HG03575 (cell line): ENCODE data around the gene DDC.
"Not testable (repeated sequence)": the region's sequence is repeated elsewhere in the genome, so short reads cannot be mapped to it uniquely, and the experiment has no call there.

Source experiments
- ATAC-seq: cut with Tn5 transposase; IDR thresholded peaks from one replicate; pipeline ENCODE4 v1.9.1; 2021; ENCODE audit not compliant: unreplicated experiment, insufficient number of reproducible peaks, low FRiP score; ENCODE audit errors: extremely low read depth

Gene DDC

DNA sequence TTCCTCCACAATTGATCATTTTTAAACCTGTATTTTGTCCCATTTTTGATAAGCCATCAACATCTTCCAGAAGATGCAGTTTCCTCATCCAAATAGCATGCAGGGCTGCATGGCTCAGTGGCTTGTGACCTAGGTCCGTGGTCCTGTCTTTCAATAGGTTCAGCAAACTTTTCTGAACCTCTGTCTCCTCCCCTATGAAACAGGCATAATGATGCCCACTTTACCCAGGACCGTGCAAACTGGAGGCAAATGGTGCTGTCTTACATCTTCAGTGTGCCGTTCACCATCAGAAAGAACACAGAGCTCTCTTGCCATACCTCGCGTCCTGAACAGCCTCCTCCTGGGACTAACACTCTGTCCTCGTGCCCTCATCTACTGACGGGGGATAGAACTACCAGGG lies 92.8 kb downstream of the DDC start:
- ATAC-seq = no peak

DNA sequence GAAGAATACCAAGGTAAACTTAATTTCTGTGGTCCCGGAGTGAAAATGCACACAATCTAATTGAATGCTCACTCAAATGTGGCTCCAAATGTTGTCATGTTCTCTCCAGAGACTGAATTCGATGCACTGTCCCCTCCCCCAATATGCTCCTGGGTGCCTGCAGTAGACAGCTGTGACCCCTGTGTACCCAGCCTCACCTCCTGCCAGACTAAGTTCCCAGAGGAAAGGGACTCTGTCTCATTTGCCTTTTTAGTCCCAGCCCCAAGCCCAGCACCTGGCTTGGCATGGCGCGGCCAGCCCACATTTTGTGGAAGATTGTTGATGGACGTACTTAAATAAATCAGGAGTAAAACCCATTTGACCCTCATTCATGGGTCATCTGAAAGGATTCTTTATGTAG lies 93.2 kb downstream of the DDC start:
- no peak for ATAC-seq

DNA sequence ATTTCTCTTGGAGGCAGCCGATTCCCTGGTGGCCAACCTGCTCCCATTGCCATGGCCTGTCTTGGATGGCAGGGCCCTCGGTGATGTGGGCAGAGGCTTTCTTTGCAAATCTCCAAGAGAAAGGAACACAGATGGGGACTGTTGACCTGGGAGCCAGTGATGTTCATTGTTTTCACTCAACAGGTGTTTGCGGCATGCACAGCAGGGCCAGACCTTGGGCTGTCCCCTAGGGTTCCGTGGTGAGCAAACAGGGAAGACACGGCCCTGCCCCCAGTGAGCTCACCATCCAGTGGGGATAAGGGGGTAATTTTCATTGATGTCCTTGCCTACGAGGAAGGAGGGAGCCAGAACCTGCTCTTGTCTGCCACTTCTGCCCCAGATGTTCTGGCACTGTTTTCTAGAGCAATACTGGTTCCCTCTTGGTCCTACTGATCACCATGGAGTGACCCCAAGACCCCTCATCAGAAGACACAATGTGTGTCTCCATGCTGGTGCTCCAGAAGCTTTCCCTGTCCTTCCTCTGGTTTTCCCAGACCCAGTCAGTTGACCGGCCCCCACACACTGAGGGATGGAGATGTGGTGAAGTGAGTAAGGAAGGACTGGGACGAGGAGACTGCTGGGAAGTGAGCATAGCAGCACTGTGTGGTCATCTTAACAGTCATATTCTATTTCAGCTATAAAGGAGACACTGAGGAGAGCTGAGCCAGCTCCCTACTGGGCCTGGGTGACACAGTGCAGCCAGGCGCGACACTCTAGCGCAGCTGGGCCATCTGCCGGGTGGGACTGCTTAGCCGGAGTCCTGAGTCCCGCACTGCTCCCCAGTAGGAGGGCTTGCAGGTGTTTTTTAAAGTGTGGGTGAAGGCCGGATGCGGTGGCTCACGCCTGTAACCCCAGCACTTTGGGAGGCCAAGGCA lies 94.7 kb downstream of the DDC start:
- ATAC-seq = no peak

DNA sequence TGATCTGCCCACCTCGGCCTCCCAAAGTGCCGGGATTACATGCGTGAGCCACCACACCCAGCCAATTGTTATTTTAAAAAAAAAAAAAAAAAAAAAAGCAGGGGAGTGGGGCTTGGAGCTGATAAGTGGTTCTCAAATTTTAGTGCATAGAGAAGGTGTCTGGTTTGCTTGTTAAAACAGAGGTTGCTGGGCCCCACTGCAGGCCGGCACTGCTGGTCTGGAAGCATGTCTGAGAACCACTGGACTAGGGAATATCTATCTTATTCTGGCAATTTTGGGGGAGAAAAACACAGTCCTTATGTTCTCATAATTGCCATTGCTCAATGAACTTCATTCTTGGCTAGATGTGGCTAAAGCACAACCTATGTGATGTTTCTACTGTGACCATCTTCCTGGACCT lies 96.0 kb downstream of the DDC start:
- ATAC-seq = no peak

DNA sequence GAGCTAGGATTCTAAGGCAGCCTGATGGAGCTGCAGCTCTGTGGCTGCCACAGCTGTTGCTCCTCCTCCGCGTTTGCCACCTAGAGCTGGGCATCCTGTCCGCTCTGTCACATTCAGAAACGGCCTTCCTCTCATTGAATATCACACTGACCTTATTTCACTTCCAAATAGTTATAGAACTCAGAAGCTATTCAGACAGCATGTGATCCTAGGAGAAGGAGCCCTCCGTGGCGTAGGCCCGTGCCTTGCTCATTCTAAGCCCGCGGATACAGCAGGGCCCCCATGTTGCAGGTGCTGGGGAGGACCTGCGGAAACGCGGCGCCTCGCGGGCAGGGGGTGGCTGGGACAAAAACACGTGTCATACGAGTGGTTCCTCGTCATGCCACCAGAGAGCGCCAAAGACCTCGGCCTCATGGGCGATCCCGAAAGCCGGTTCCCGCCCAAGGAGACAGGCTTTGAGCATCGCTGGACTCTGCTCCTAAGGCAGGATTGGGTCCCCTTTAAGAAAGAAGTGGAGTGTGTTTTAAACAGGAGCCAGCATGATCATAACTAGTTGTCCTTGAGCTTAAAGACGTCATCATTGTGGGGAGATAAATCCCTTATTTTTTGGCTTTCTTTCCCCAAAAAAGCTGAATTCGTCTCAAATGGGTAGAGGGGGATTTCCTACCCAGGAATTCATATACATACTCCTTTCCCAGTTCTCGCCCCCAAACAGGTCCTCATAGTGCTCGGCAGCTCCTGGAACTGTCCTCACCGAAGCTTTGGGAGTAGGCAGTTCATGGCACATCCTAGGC lies 97.2 kb downstream of the DDC start:
- peak; percentile 40 for ATAC-seq

DNA sequence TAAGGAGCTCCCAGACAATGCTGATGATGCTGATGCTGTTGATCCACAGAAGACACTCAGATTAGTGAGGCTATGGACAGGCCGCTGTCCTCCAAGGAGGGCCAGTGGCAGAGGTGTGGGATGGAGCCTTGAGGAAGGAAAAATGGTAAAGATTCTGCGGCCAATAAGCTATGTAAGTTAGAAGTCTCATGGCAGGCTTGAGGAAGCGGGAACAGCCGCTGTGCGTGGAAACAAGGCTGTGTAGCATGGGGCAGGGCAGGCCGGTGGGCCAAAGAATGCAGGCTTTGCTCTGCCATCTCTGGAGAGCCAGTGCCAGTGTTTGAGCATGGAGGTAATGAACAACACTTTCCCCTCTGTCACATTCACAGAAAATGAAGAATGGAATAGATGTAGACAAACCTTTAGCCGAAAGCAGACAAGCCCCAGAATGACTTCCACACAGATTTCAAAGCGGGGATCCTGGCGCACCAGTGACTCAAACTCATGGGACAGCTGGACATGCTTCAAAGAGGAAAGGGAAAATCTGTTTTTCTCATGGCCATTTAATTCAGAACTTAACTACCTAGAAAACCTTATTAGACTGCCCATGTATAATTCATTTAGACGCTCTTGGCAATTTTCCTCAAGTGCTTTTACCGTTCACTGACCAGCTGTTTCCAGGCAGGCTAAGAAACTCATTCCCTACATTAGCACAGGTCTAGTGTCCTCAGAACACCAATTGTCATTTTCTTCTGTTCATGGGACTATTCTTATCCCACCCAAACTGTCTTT lies 98.2 kb downstream of the DDC start:
- ATAC-seq = no peak

DNA sequence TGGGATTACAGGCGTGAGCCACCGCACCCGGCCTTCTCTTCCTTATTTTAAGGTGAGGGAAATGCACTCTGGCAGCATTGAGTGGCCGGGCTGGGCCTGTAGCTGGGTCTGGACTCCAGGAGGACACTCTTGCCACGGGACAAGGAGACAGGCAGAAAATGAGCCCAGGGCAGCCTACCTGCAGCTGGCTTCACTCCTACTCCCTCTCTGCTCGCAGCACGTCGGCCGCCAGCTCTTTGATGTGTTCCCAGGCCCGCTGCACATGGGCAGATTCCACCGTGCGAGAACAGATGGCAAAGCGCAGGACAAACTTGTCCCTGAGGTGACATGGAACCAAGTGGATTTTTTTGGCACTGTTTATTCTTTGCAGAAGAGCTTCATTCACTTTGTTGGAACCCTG lies 102.2 kb downstream of the DDC start:
- ATAC-seq = no peak

DNA sequence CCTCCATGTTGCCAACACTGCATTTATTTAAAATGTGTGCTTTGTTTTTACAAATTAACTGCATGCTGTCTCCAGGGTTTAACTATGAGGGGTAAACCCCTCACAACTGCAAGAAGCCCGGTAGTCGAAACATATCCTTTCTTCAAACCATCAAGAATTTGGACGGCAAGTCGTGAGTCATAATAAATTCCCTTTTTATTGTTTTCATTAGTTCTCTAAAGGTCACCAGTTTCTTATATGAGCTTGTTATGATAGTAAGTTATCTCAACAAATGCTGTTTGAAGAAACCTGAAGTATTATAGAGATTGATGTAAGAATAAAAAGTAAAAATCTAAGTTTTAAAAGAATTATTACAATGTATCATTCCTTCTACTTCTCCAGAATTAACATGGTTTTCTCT lies 102.8 kb downstream of the DDC start:
- ATAC-seq = no peak

DNA sequence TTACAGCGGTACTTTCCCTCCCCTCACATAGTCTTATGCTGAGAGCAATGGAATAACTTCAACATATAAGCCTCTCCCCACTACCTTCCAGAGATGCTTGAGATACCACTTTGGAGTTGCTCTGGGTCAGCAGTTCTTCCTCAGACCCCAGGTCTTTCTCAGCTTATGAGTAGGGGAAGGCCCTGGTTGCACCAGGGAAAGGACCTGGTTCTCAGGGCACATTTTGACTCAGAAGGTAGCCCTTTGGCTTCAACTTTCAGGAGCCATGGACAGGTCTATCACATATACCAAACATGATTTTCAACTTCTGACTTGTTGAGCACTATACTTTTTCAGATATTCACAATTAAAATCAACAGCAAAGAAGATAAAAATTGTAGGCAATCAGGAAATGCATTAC lies 103.5 kb downstream of the DDC start:
- no peak for ATAC-seq

DNA sequence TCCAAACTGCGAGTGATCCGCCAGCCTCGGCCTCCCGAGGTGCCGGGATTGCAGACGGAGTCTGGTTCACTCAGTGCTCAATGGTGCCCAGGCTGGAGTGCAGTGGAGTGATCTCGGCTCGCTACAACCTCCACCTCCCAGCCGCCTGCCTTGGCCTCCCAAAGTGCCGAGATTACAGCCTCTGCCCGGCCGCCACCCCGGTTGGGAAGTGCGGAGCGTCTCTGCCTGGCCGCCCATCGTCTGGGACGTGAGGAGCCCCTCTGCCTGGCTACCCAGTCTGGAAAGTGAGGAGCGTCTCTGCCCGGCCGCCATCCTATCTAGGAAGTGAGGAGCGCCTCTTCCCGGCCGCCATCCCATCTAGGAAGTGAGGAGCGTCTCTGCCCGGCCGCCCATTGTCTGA lies 106.0 kb downstream of the DDC start:
- ATAC-seq = not testable (repeated sequence)

DNA sequence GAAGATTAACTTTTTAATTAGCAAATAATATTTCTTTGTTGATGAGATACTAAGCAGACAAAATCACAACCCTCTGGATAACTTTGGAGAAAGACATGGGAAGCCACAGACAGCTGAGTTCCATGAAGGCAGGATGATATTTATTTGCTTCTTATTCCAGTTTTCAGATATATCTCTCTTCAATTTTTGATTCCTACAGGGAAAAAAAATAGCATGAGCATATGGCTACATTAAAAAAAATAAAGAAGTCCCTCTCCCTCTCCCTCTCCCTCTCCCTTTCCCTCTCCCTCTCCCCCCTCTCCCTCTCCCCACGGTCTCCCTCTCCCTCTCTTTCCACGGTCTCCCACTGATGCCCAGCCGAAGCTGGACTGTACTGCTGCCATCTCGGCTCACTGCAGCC lies 106.6 kb downstream of the DDC start:
- not testable (repeated sequence) for ATAC-seq

DNA sequence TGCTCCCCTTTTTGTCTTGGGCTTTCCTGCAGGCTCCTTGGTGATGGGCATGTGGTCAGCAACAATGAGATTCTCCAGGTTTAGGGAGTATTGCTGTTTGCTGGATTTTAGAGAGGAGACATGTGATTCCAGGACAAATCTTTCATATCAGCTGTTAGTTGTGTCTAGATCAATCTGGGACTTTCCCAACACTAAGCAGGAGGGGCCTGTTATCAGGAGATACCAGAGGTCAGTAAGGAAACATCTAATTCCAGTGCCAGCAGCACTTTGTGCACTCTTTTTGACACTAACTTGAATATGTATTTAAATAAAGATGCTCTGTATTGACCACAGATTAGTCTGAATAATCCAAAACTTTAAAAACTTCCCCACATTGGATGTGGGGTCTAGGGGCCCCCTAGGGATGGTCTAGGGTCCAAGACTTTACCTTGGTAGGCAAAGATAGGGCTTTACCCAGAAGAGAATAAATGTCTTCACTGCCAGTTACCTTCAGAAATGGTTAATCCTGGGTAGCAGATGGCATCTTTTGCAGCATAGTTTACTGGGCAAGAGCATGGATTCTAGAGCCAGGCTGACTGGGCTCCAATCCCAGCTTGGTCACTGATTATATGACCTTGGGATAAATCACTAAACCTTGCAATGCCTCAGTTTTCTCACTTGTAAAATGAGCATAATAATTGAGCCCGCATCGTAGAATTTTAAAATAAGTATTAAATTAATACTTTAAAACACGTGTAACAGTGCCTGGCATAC lies 108.7 kb downstream of the DDC start:
- no peak for ATAC-seq

DNA sequence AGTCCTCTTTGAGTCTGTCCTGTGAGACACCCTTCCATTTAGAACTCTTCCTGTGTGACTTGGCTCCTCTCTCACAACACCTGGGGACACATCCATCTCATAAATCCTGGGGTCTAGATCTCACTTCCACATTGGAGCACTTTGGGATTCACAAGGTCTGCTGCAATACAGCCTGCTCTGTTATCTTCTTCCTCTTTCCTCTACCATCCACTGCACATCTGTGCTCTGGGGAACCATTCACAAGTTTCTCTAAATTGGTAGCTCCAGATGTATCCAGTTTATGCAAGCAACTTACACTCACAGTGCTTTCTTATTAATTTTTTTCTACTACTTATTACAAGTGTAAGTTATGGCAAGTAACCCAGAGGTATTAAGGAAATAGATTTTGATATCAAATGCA lies 109.5 kb downstream of the DDC start:
- ATAC-seq = no peak

DNA sequence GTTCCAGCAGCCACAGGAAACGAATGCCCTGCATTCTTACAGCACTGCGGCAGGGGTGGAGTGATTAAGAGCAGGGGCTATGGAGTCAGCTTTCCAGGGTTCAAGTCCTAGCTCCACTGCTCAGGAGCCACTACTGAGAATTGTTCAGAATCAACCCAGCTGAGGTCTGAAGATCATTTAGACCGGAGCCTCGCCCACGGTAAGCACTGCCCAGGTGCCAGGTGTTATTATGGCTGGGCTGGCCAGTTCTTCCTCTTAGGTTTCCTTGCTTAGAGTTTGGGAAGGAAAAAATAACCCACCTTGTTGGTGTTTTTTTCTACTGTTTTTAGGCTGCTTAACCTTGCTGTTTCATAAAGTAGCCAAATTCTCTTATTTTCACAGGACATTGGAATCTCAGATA lies 110.2 kb downstream of the DDC start:
- no peak for ATAC-seq

DNA sequence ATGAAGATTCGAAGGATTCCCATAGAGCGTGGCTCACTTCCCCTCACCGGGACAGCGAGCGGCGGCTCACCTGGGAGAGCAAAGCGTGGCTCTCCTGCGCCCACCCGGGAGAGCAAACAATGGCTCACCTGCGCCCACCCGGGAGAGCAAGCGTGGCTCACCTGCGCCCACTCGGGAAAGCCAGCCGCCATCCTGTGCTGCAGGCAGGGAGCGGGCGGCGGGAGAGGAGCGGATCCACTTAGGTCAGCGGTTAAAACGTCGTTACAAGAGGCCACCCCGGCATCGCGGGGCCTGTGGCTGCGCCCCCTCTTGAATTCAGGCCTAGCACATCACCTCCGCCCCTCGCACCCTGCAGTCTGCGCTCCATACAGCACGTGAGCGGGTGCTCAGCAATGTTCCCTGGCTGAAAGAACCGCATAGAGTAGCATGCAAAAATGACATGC lies 114.6 kb downstream of the DDC start:
- ATAC-seq = peak; percentile 2

DNA sequence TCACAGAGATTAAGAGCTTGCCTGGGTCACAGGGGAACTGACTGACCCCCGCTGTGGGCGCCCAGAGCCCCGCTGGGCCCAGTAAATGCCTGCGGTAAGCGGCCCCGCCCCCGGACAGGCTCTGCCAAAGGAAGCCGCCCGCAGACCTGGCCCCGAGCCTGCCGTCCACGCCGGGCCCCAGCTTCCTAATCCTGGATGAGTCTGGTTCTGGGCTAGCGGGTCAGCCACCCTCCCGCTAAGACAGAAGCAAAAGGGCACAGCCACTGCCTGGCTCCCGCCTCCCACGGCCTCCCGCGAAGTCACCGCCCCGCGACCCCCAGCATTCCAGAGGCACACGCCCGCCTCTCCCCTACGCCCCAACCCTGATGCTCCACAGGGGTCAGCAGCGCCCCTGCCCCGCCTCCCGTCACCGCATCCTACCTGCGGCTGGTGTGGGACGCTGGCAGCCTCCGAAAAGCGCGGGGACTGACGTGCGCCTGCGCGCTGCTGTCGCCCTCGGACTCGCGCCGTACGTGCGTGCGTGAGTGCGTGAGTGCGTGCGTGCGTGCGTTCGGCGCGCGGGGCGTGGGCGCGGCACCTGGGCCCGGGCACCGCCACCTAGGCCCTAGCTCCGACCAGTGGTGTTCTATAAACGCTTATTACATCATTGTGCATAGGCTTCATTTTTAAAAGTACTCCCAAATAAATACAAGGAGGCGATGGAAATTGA lies 115.2 kb downstream of the DDC start, which contains the start of gene FIGNL1:
Gene FIGNL1 (minus strand): TSS at position 470 of the 709 bp plus-strand sequence. CDS start 3,063 bp downstream, outside the sequence.
- ATAC-seq = peak; percentile 28

DNA sequence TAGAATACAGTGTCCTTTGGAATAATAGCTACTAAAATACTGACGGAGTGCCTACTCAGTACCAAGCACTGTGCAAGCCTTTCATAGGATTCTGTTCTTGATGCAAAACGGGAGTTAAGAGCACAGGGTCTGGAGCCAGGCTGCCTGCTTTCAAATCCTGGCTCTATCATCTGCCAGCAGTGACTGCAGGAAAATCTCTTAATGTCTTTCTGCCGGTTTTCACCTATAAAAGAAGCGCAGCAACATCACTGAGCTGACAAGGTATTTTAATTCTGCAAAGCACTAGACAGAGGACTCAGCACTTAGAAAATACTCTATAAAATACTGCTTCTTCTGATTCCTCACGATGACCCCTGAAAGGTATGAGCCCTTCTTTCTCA lies 115.7 kb downstream of the DDC start:
- ATAC-seq = no peak

DNA sequence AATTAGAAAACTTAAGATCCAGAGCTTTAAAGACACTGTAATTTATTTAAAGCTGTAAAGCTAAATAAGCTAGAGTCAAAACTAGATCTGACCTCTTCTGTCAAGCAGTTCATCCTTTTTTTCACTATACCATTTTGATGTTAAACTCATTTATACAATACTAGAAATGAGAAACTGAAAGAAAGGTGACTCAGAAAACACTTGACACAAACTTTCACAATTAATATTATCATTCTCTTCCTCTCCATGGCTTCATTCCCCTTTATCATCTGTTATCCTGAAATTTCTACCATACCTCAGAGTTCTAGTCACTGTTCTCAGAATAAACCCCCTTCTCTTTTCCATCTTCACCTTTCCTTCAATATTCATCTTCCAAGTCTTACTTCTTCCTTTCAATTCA lies 116.4 kb downstream of the DDC start:
- peak; percentile 42 for ATAC-seq
